Activated naive CD8-positive, alpha-beta T cell treated with anti-CD3 and anti-CD28 coated beads, Interleukin-2, amount 10 ng/mL, durations not matched to agents 7 days and 5 days (primary cell): ENCODE results near the gene PIK3R1. TPM values are rescaled to one million over a fixed set of nuclear protein-coding genes. Genes with fewer than 3 reads are reported as not detected.

ENCODE experiments used
- ATAC-seq: fragments of 150-1000 bp; cut with Tn5 transposase; one replicate; pipeline ENCODE4 v1.10.0; 2021; ENCODE audit warnings: low read depth, moderate library complexity
- POLR2A ChIA-PET: fragments of 350-600 bp; sonication (Branson Sonifier 250); formaldehyde crosslinking; loops from one replicate; lab custom pipeline; 2021; ENCODE audit warnings: antibody characterized with exemption; lab: Charles Lee
- DNase-seq: peaks from one replicate; pipeline ENCODE4 v3.0.0; 2021
- H3K27ac Mint-ChIP-seq: one replicate; pipeline ENCODE4 v1.8.0; 2022; ENCODE audit warnings: mild to moderate bottlenecking, mixed read lengths
- H3K27me3 Mint-ChIP-seq: one replicate; pipeline ENCODE4 v1.8.0; 2022; ENCODE audit warnings: mild to moderate bottlenecking, moderate library complexity, mixed read lengths
- H3K36me3 Mint-ChIP-seq: one replicate; pipeline ENCODE4 v1.8.0; 2021; ENCODE audit warnings: mild to moderate bottlenecking, mixed read lengths
- H3K4me1 Mint-ChIP-seq: one replicate; pipeline ENCODE4 v1.8.0; 2021; ENCODE audit warnings: mixed read lengths
- H3K4me3 Mint-ChIP-seq: one replicate; pipeline ENCODE4 v1.8.0; 2022; ENCODE audit warnings: mild to moderate bottlenecking, moderate library complexity, mixed read lengths
- H3K9me3 Mint-ChIP-seq: one replicate; pipeline ENCODE4 v1.8.0; 2021; ENCODE audit warnings: mixed read lengths
- total RNA-seq, 2 experiments: library from RNA; stranded (reverse); gene quantifications; one replicate each; pipeline ENCODE4 v1.2.3, GENCODE V29; 2021

Gene PIK3R1
- total RNA-seq, 2 experiments from 2014 or later = 86.5 to 86.8 TPM

DNA sequence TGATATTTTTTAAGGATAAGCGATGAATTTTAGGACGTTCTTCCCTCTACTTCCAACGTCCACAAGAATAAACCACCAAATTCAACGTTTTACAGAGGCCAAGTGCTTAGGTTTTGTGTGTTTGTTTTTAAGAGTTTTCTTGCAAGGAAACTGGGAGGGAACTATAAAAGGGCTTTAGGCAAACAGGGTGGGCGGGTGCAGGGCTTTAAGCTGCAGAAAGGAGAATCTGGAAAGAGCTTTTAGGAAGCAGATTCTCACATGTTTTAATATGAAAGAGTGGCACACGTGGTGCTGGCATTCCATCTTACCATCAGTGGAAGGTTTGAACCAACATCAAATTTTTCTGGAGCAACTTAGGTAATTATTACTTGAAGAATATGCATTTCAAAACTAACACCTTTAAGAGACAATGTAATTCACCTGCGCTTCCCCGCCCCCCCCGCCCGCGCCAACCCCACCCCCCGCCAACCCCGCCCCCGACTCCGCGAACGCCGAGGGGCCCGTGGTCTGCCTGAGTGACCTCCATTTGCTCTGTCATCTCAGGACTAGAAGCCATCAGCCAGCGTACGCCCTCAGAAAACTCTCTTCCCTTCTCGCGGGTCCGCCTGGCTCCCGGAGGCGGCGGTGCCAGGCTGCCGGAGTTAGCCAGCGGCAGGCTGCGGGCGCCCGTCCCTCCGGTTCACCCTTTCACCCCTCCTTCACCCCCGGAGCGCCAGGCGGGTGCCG lies 911 bp upstream of the PIK3R1 start:
- Mint-ChIP-seq H3K4me3 (peak overlapping the region; percentile 94), H3K9me3 (peaks cover 19% of the 10 kb centered on the region), H3K27me3 (no peaks in the 10 kb centered on the region), H3K4me1 (peaks cover 29% of the 10 kb centered on the region), H3K27ac (peak overlapping the region; percentile 95), H3K36me3 (peaks cover 9% of the 10 kb centered on the region)
- ATAC-seq = peak; percentile 7
- no peak for DNase-seq
- POLR2A ChIA-PET = interaction anchor here (0.6 to 3.1 kb wide), 17 partner anchors 11 to 1374 kb away, joined by 3 to 28 read pairs (median 6); no protein-coding TSS in a partner anchor

DNA sequence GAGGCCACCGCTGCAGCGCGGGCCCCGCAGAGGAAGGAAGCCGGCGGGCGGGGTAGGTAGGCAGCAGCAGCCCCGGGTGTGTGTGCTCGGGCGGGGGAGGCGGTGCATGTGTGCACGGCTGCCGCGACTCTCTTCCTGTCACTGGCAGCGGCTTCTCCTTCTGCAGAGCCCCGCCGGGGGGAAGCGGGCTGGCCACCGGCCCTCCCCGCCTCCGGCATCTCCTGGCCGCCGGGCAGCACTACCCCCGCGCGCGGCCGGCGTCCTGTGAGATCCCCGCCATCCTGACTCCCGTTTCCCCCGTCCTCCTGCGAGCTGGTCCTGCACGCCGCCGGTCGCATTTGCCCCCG lies 315 bp downstream of the PIK3R1 start:
- Mint-ChIP-seq H3K36me3 (peaks cover 13% of the 10 kb centered on the region), H3K27ac (peak overlapping the region; percentile 83), H3K9me3 (peaks cover 12% of the 10 kb centered on the region), H3K4me3 (peak overlapping the region; percentile 89), H3K27me3 (no peaks in the 10 kb centered on the region), H3K4me1 (peaks cover 29% of the 10 kb centered on the region)
- DNase-seq (no peak), ATAC-seq (peak; percentile 76)
- POLR2A ChIA-PET = interaction anchor here (0.5 to 3.1 kb wide), 27 partner anchors 11 to 1375 kb away, joined by 3 to 28 read pairs (median 5); no protein-coding TSS in a partner anchor

DNA sequence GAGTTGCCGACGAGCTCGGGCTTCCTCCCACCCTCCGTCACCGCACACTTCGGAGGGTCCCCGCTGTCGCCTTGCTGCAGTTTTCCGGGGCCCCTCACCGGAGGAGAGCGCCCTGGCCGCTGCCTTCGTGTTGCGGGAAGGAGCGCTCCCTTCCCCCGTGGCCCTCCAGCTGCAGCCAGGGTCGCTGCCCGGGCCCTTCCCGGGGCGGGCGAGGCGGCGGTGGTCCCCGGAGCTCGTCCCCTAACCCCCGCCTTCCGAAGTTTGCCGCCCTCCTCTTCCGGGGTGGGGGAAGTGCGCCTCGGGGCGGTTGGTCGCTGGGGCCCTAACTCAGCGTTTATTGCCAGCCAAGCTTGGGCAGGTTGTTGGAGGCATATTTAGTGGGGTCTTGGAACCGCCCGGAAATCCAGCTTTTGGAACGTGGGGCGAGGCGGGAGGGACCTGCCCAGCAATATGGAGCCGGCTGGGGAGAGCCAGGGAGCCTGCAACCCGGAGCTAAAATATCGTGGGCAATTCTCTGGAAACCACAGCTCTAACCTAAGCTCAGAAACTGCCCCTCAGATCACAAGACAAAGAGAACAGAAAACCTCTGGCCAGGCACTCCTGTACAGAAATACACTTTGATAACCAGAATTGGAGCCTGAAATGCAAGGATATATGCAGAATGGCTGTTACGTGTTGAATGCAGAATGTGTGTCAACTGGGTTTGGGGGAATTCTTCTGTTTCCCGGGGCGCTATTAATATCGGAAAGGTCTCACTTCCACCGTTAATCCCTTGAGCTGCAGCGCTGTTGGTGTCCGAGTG lies 890 bp downstream of the PIK3R1 start:
- Mint-ChIP-seq H3K4me3 (peak overlapping the region; percentile 89), H3K4me1 (peaks cover 29% of the 10 kb centered on the region), H3K36me3 (peaks cover 12% of the 10 kb centered on the region), H3K27ac (peak overlapping the region; percentile 83), H3K9me3 (peaks cover 8% of the 10 kb centered on the region), H3K27me3 (no peaks in the 10 kb centered on the region)
- POLR2A ChIA-PET = interaction anchor here (0.8 to 3.1 kb wide), 21 partner anchors 8 to 1050 kb away, joined by 3 to 28 read pairs (median 8); no protein-coding TSS in a partner anchor
- peak; percentile 77 for DNase-seq
- peak; percentile 21 for ATAC-seq

DNA sequence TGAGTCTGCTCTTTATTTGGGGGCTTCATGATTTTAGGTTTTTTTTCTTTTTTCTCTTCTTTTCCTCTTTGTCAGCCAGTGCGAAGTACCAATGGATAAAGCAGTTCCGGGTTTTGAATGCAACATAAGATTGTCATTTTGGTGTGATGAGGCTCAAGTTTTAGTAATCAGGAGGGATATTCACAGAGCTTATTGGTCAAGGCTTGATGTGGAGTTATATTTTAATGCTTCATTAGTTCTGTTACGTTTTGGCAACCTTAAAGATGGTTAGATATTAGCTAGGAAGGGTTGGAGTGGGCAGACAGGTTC lies 1.4 kb downstream of the PIK3R1 start:
- peaks cover 11% of the 10 kb centered on the region for H3K36me3 Mint-ChIP-seq
- peaks cover 29% of the 10 kb centered on the region for H3K4me1 Mint-ChIP-seq
- no peak for ATAC-seq
- no peak for DNase-seq
- peak overlapping the region; percentile 89 for H3K4me3 Mint-ChIP-seq
- H3K27me3 Mint-ChIP-seq = no peaks in the 10 kb centered on the region
- peak overlapping the region; percentile 83 for H3K27ac Mint-ChIP-seq
- peaks cover 5% of the 10 kb centered on the region for H3K9me3 Mint-ChIP-seq
- POLR2A ChIA-PET = interaction anchor here (0.8 to 3.1 kb wide), 9 partner anchors 8 to 1051 kb away, joined by 3 to 28 read pairs (median 11); no protein-coding TSS in a partner anchor

DNA sequence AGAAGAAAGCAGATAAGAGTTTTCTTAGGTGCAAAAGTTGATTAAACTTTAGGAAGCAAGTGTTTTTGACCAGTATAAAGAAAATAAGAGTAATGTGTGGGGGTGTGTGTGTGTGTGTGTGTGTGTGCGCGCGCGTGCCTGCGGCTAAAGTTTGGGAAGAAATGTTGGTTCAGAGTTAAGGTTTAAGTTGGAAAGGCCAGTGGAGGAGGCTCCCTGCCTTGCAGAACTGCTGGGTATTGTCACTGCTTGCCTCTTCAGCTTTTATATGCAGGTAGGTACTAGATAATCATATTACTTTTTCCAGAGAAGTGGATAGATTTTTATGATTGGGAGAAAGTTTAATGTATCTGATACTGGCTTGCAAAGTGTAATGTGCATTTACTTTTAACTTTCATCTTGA lies 2.0 kb downstream of the PIK3R1 start:
- H3K27me3 Mint-ChIP-seq = no peaks in the 10 kb centered on the region
- no peak for ATAC-seq
- peak overlapping the region; percentile 89 for H3K4me3 Mint-ChIP-seq
- peaks cover 34% of the 10 kb centered on the region for H3K4me1 Mint-ChIP-seq
- H3K27ac Mint-ChIP-seq = peak overlapping the region; percentile 60
- POLR2A ChIA-PET = interaction anchor here (3.0 to 3.1 kb wide), 2 partner anchors 33 to 63 kb away, joined by 17 to 28 read pairs; no protein-coding TSS in a partner anchor
- no peak for DNase-seq
- H3K9me3 Mint-ChIP-seq = peaks cover 1% of the 10 kb centered on the region
- peaks cover 12% of the 10 kb centered on the region for H3K36me3 Mint-ChIP-seq

DNA sequence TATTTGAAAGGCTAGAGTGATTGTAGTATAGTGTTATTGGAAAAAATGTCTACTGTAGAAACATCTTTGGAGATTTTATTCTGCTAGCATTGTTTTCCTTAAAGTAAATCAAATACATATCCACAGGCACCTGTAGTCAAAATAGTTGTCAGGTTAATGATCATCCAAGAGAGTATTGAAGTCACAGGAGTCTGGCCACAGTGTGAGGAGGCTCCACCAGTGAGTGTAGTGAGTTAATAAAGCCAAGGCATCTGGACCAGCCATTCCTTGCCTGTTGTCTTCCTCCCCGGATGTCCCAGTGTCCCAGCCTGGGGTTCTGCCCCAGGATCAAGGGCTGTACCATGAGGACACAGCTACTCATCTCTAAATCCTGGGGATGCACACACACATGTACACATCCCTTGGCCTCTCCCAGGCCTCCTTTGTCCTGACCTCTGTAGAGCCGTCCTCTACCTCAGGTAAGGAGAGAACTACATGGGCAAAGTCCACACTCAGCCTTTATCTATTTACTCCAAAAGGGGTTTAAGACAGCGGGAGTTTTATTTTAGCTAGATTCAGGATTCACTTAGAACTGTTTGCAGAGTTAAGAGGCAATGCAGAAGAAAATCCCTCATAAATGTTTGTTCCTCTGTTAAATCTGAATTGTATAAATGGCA lies 3.7 kb downstream of the PIK3R1 start:
- peaks cover 1% of the 10 kb centered on the region for H3K9me3 Mint-ChIP-seq
- H3K4me1 Mint-ChIP-seq = peaks cover 41% of the 10 kb centered on the region
- DNase-seq (no peak), ATAC-seq (no peak)
- H3K4me3 Mint-ChIP-seq = no peak overlapping the region
- POLR2A ChIA-PET = no interaction called here
- H3K27ac Mint-ChIP-seq = no peak overlapping the region
- peaks cover 16% of the 10 kb centered on the region for H3K36me3 Mint-ChIP-seq
- H3K27me3 Mint-ChIP-seq = no peaks in the 10 kb centered on the region

DNA sequence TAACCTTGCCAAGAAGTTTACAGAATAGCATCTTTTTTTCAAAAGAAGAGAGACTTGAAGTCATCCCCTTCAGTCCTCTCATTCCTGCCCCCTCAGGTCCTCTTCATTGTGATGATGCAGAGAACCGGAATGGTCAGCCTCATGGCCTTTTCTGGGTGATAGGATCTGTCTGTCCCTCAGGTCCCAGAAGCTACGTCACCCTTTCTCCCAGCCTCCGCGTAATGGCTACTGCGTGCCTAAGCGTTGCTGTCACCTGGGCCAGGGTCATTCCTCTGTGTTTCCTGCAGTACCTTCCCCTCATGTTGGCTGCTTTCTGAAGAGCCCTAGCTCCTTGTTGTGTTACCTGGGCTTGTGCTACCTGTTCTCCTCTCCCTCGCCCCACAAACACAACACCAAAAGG lies 4.7 kb downstream of the PIK3R1 start:
- POLR2A ChIA-PET = no interaction called here
- H3K9me3 Mint-ChIP-seq = peaks cover 1% of the 10 kb centered on the region
- H3K36me3 Mint-ChIP-seq = peaks cover 22% of the 10 kb centered on the region
- ATAC-seq (no peak), DNase-seq (no peak)
- no peak overlapping the region for H3K4me3 Mint-ChIP-seq
- no peaks in the 10 kb centered on the region for H3K27me3 Mint-ChIP-seq
- H3K27ac Mint-ChIP-seq = no peak overlapping the region
- peaks cover 45% of the 10 kb centered on the region for H3K4me1 Mint-ChIP-seq

DNA sequence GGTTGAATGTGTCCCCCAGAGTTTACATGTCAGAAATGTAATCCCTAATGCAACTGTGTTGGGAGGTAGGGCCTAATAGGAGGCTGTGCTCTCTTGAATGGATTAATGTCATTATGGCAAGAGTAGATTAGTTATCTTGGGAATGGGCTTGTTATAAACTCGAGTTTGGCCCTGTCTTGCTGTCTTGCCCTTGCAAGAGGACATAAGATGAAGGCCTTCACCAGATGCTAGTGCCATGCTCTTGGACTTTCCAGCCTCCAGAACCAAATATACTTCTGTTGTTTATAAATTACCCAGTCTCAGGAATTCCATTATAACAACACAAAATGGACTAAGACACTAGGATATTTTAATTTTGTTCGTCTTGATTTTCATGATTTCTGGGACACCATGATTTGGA lies 5.4 kb downstream of the PIK3R1 start:
- H3K27ac Mint-ChIP-seq = no peak overlapping the region
- POLR2A ChIA-PET = no interaction called here
- peaks cover 28% of the 10 kb centered on the region for H3K36me3 Mint-ChIP-seq

DNA sequence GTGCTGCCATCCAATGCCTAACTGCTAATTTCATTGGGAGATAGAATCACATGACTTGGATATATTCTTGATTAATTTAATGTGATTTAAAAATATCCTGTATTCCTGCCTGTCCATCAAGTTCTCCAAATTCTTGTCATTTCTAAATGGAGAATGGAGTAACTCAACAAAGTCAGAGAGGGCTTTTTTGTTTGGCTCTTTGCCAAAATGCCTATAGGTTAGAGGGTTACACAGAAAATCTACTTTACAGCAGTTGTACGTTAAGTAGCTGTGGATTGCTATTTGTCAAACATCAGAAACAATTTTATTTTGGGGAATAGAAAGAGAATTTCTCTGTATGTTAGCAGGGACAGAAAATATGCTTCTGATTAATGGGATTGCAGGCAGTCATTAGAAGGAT lies 5.9 kb downstream of the PIK3R1 start:
- Mint-ChIP-seq H3K27ac (no peak overlapping the region), H3K36me3 (peaks cover 33% of the 10 kb centered on the region), H3K4me1 (peaks cover 57% of the 10 kb centered on the region), H3K27me3 (no peaks in the 10 kb centered on the region), H3K4me3 (no peak overlapping the region), H3K9me3 (peaks cover 1% of the 10 kb centered on the region)
- ATAC-seq = no peak
- no peak for DNase-seq
- POLR2A ChIA-PET = no interaction called here

More for the DNA sequence above, 5.4 kb downstream of the PIK3R1 start:
- Mint-ChIP-seq H3K4me3 (no peak overlapping the region), H3K9me3 (peaks cover 1% of the 10 kb centered on the region), H3K27me3 (no peaks in the 10 kb centered on the region), H3K4me1 (peaks cover 51% of the 10 kb centered on the region)
- ATAC-seq (no peak), DNase-seq (no peak)

DNA sequence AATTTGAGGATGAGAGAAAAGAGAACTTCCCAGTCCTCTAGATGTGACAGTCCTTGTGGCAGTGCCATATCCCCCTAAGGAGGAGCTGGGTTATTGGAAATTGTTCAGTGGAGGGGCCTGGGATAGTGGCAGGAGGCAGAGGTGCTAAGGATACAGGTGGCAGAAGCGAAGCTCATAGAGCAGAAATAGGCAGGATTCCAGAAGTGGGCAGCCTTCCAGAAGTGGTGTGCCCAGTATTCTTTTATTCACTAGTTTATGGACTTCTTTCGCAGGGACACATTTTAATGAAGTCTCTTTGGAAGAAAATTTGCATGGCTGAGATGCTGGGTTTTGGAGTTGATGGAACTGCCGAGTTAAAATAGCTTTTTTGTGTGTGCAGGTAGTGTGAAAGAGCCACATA lies 6.8 kb downstream of the PIK3R1 start:
- POLR2A ChIA-PET = no interaction called here

DNA sequence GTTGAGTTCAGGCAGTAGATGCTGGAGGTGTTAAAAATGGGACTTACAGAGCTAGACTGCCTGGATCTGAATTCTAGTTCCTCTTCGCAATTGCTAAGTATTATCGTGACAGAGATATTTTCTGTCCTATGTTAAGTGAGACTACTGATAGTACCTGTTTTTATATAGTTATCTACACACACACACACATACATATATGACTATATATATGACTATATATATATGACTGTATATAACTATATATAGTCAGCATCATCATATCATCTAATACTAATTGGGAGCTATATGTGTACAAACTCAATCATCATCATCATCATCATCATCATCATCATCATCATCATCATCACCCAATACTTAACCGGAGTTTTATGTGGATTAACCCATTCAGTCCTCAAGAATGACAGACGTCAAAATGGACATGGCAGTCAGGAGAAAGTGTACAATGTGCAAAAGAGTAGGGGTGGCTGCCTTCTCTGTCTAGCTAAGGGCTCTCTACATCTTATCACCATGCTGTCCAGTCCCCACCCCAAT lies 7.3 kb downstream of the PIK3R1 start:
- POLR2A ChIA-PET = no interaction called here
- peaks cover 62% of the 10 kb centered on the region for H3K4me1 Mint-ChIP-seq
- no peaks in the 10 kb centered on the region for H3K27me3 Mint-ChIP-seq
- ATAC-seq (no peak), DNase-seq (no peak)
- no peak overlapping the region for H3K27ac Mint-ChIP-seq
- H3K36me3 Mint-ChIP-seq = peaks cover 43% of the 10 kb centered on the region
- H3K9me3 Mint-ChIP-seq = peaks cover 1% of the 10 kb centered on the region
- no peak overlapping the region for H3K4me3 Mint-ChIP-seq

More for the DNA sequence above, 6.8 kb downstream of the PIK3R1 start:
- Mint-ChIP-seq H3K9me3 (peaks cover 1% of the 10 kb centered on the region), H3K4me3 (no peak overlapping the region), H3K27ac (peak overlapping the region; percentile 26), H3K27me3 (no peaks in the 10 kb centered on the region), H3K36me3 (peaks cover 39% of the 10 kb centered on the region), H3K4me1 (peaks cover 61% of the 10 kb centered on the region)
- DNase-seq = no peak
- ATAC-seq = no peak

DNA sequence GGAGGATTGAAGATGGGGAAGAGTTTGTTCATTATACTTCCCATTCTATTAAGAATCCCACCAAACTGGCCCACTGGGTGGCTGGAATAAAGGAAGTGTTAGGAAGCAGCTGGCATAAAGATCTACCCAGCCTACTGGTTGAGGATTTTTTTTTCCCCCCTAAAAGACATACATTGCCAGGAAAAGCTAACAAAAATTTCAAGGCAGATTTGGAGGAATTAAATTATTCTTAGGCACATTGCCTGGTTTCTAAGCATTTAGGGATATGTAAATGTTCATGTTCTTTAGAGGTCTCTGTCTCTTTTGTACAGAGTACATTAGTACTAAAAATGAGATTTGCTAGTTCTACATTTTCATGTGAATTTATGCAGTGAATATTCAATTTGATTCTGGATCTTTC lies 8.3 kb downstream of the PIK3R1 start:
- DNase-seq = no peak
- Mint-ChIP-seq H3K9me3 (peaks cover 1% of the 10 kb centered on the region), H3K27ac (no peak overlapping the region), H3K27me3 (no peaks in the 10 kb centered on the region), H3K4me1 (peaks cover 55% of the 10 kb centered on the region), H3K36me3 (peaks cover 45% of the 10 kb centered on the region), H3K4me3 (no peak overlapping the region)
- POLR2A ChIA-PET = interaction anchor here (1.6 kb wide), 1 partner anchor 7 kb away, joined by 3 read pairs; no protein-coding TSS in a partner anchor
- no peak for ATAC-seq
